Activated naive CD4-positive, alpha-beta T cell treated with anti-CD3 and anti-CD28 coated beads, Interleukin-2, amount 50 U/mL, for 72 hours (primary cell): ENCODE data around the gene GRM7. TPM values are rescaled to one million over a fixed set of nuclear protein-coding genes. Genes with fewer than 3 reads are reported as not detected.

ENCODE experiments used
- ATAC-seq, 2 donors: fragments of 150-1000 bp; cut with Tn5 transposase; 2 replicates each; pipeline ENCODE4 v1.10.0; 2021; ENCODE audit warnings: mild to moderate bottlenecking in 2 of 2, moderate library complexity in 2 of 2
- DNase-seq, 2 donors: peaks; one replicate each; pipeline ENCODE4 v3.0.0; 2021 to 2022; ENCODE audit warnings: low spot score in 2 of 2
- H3K27ac Mint-ChIP-seq, 2 donors: one replicate each; pipeline ENCODE4 v1.8.0; 2022; ENCODE audit warnings: mild to moderate bottlenecking in 2 of 2, mixed read lengths in 2 of 2
- H3K36me3 Mint-ChIP-seq, 2 donors: one replicate each; pipeline ENCODE4 v1.8.0; 2022; ENCODE audit warnings: mixed read lengths in 2 of 2
- H3K9me3 Mint-ChIP-seq, 2 donors: one replicate each; pipeline ENCODE4 v1.8.0; 2022; ENCODE audit warnings: mixed read lengths in 2 of 2
- total RNA-seq, 2 donors: library from RNA; stranded (reverse); gene quantifications; one replicate each; pipeline ENCODE4 v1.2.3, GENCODE V29; 2022

The GRM7 gene
- total RNA-seq, 2 donors from 2014 or later, result not detected

GRCh38 chr3:7779331-7779730, 918.4 kb downstream of the GRM7 start:
- H3K9me3 Mint-ChIP-seq, result no peaks in the 10 kb centered on the region
- no peak for ATAC-seq
- no peak for DNase-seq
- H3K27ac Mint-ChIP-seq, result no peak overlapping the region
- no peaks in the 10 kb centered on the region for H3K36me3 Mint-ChIP-seq

GRCh38 chr3:7781395-7781794, 920.5 kb downstream of the GRM7 start:
- ATAC-seq (no peak), DNase-seq (no peak)
- no peaks in the 10 kb centered on the region for H3K9me3 Mint-ChIP-seq
- no peak overlapping the region for H3K27ac Mint-ChIP-seq
- H3K36me3 Mint-ChIP-seq, result no peaks in the 10 kb centered on the region

GRCh38 chr3:7787871-7788828, 927.2 kb downstream of the GRM7 start:
- H3K27ac Mint-ChIP-seq, result no peak overlapping the region
- H3K9me3 Mint-ChIP-seq, result peaks cover 5 to 10% of the 10 kb centered on the region in 2 donors
- DNase-seq (no peak), ATAC-seq (no peak)
- no peaks in the 10 kb centered on the region for H3K36me3 Mint-ChIP-seq

- no peaks in the 10 kb centered on the region for H3K36me3 Mint-ChIP-seq
- ATAC-seq (no peak), DNase-seq (no peak)
- peaks cover 5 to 10% of the 10 kb centered on the region in 2 donors for H3K9me3 Mint-ChIP-seq
- H3K27ac Mint-ChIP-seq, result no peak overlapping the region
Observed at GRCh38 chr3:7788881-7789280, 928.0 kb downstream of the GRM7 start.

GRCh38 chr3:7789324-7789723, 928.4 kb downstream of the GRM7 start:
- DNase-seq (no peak), ATAC-seq (no peak)
- H3K36me3 Mint-ChIP-seq, result no peaks in the 10 kb centered on the region
- H3K27ac Mint-ChIP-seq, result no peak overlapping the region
- H3K9me3 Mint-ChIP-seq, result peaks cover 5 to 10% of the 10 kb centered on the region in 2 donors

- DNase-seq (no peak), ATAC-seq (no peak)
- H3K27ac Mint-ChIP-seq, result no peak overlapping the region
- H3K36me3 Mint-ChIP-seq, result no peaks in the 10 kb centered on the region
- peaks cover 5 to 10% of the 10 kb centered on the region in 2 donors for H3K9me3 Mint-ChIP-seq
Observed at GRCh38 chr3:7790141-7790540, 929.2 kb downstream of the GRM7 start.
